Osteocyte (in vitro differentiated cells): ENCODE measurements around the gene SLC41A3. TPM values are rescaled to one million over a fixed set of nuclear protein-coding genes. Genes with fewer than 3 reads are reported as not detected.

ENCODE experiments used
- DNase-seq: peaks from one replicate; pipeline ENCODE4 v3.0.0; 2021; ENCODE audit warnings: mixed read lengths; ENCODE audit not compliant: unreplicated experiment; ENCODE audit errors: extremely low spot score
- H3K27ac Mint-ChIP-seq: one replicate; pipeline ENCODE4 v1.8.0; 2021; ENCODE audit warnings: mild to moderate bottlenecking, mixed read lengths; ENCODE audit not compliant: unreplicated experiment
- H3K27me3 Mint-ChIP-seq: one replicate; pipeline ENCODE4 v1.8.0; 2021; ENCODE audit warnings: mixed read lengths; ENCODE audit not compliant: unreplicated experiment
- H3K36me3 Mint-ChIP-seq: one replicate; pipeline ENCODE4 v1.8.0; 2021; ENCODE audit warnings: mixed read lengths; ENCODE audit not compliant: unreplicated experiment
- H3K4me1 Mint-ChIP-seq: one replicate; pipeline ENCODE4 v1.8.0; 2021; ENCODE audit warnings: mixed read lengths; ENCODE audit not compliant: unreplicated experiment
- H3K4me3 Mint-ChIP-seq: one replicate; pipeline ENCODE4 v1.8.0; 2021; ENCODE audit warnings: mild to moderate bottlenecking, moderate library complexity, mixed read lengths; ENCODE audit not compliant: unreplicated experiment
- H3K9me3 Mint-ChIP-seq: one replicate; pipeline ENCODE4 v1.8.0; 2021; ENCODE audit warnings: mixed read lengths; ENCODE audit not compliant: unreplicated experiment
- total RNA-seq: library from RNA; stranded (reverse); gene quantifications from 2 replicates; pipeline ENCODE4 v1.2.1, GENCODE V29; 2021
- TF ChIP-seq, protein P1 (sequence below): fragments of 200-600 bp; sonication (generic); IDR thresholded peaks from 2 replicates; pipeline ENCODE4 v1.5.0; 2021; ENCODE audit warnings: antibody characterized with exemption, mild to moderate bottlenecking, moderate library complexity

The SLC41A3 gene
- total RNA-seq, 1 donor from 2014 or later: 80.6 TPM

DNA sequence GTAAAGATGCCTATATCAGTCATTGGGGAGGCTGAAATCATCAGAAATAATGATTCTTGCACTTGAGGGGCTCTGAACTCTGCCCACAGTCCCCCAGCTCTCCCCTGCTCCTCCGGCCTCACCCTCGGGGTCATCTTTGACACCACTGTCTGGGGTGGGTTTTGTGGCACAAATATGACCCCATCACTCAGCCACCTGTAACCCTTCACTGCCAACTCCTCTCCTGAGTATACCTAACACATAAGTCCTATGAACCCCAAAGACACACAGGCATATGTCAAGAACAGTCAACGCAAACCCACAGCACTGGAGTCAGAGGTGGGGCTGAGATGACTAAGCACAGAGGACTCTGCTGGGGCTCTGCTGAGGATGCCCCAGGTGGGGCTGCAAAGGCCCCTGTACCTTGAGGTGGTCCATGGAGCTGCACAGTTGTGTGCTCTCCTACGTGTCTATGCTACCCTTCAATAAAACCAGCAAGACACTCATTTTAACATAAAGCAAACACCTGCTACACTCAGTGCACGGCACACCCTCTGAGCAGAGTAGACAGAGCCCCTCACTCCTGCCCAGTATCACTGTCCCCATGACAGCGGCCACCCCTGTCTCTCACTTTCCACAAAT is 29.9 kb downstream of the SLC41A3 start:
- Mint-ChIP-seq H3K27ac (no peak overlapping the region), H3K9me3 (no peaks in the 10 kb centered on the region), H3K4me1 (peaks cover 26% of the 10 kb centered on the region), H3K27me3 (no peaks in the 10 kb centered on the region), H3K4me3 (no peak overlapping the region), H3K36me3 (no peaks in the 10 kb centered on the region)
- TF ChIP-seq, protein P1, sequence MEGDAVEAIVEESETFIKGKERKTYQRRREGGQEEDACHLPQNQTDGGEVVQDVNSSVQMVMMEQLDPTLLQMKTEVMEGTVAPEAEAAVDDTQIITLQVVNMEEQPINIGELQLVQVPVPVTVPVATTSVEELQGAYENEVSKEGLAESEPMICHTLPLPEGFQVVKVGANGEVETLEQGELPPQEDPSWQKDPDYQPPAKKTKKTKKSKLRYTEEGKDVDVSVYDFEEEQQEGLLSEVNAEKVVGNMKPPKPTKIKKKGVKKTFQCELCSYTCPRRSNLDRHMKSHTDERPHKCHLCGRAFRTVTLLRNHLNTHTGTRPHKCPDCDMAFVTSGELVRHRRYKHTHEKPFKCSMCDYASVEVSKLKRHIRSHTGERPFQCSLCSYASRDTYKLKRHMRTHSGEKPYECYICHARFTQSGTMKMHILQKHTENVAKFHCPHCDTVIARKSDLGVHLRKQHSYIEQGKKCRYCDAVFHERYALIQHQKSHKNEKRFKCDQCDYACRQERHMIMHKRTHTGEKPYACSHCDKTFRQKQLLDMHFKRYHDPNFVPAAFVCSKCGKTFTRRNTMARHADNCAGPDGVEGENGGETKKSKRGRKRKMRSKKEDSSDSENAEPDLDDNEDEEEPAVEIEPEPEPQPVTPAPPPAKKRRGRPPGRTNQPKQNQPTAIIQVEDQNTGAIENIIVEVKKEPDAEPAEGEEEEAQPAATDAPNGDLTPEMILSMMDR: no peak
- DNase-seq: peak; percentile 56

GRCh38 chr3:126053513-126053912 is 30.4 kb downstream of the SLC41A3 start:
- H3K9me3 Mint-ChIP-seq: no peaks in the 10 kb centered on the region
- peaks cover 3% of the 10 kb centered on the region for H3K36me3 Mint-ChIP-seq
- peak; percentile 32 for DNase-seq
- no peaks in the 10 kb centered on the region for H3K27me3 Mint-ChIP-seq
- H3K4me3 Mint-ChIP-seq: no peak overlapping the region
- no peak overlapping the region for H3K27ac Mint-ChIP-seq
- TF ChIP-seq, protein P1: no peak
- H3K4me1 Mint-ChIP-seq: peaks cover 21% of the 10 kb centered on the region

DNA sequence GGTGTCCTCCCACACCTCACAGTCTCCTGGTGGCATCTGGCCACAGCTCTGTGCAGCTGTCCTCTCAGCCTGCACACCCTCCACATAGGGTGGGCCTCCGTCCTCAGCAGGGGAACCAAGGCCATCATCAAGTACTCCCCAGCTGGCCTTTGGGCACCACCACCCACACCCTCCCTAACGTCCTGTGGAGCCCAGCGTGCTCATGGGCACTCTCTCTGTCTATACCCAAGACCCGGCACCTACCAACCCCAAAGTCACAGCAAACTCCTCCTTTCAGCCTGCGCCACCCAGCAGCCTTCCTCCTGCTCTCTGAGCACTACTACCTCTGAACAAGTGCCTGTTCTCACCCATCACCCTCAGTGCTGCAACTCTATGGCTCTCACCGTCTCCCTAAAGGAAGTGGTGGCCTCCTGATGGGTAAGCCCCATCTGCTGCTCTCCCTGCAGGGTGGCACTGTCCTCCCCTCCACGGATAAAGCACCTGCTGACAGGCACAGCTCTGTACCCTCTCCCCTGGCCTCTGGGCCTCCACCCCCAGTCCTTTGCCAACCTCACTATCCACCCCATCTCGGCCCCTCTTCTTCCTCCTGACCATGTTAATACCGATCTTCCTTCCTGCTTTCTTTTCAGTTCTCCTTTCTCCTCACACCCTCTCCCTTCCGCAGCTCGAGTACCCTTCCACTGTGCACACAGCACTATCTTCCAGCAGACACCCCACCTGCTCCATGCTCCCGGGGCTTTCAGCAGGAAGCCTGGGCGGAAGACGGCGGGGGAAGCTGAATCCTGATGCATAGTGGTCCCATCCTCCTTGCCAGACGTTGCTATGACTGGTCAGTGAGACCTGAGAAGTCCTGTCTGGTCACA is 31.5 kb downstream of the SLC41A3 start:
- H3K4me3 Mint-ChIP-seq: no peak overlapping the region
- H3K27ac Mint-ChIP-seq: no peak overlapping the region
- H3K36me3 Mint-ChIP-seq: peaks cover 4% of the 10 kb centered on the region
- DNase-seq: peak; percentile 60
- TF ChIP-seq, protein P1: no peak
- peaks cover 2% of the 10 kb centered on the region for H3K9me3 Mint-ChIP-seq
- H3K27me3 Mint-ChIP-seq: no peaks in the 10 kb centered on the region
- peaks cover 11% of the 10 kb centered on the region for H3K4me1 Mint-ChIP-seq

DNA sequence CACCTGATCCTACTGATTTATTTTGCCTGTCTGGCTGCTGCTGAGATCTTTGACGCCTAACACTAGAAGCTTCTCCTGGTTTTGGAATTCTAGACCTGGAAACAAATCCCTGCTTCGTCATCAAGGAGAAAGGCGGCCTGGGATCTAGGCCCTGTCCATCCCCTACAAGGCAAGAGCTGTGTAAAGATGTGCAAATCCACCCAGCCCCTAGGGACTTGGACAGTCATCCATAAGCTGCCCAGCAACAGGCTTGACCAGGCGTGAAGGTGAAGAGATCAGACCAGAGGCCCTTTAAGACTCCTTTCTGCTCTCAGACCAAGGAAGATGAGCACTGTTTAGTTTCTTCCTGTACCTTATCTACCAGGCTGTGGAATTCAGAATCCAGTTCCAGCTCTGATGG is 32.2 kb downstream of the SLC41A3 start:
- Mint-ChIP-seq H3K4me3 (no peak overlapping the region), H3K9me3 (peaks cover 4% of the 10 kb centered on the region), H3K27ac (no peak overlapping the region), H3K27me3 (no peaks in the 10 kb centered on the region), H3K4me1 (peaks cover 4% of the 10 kb centered on the region), H3K36me3 (peaks cover 6% of the 10 kb centered on the region)
- TF ChIP-seq, protein P1: no peak
- DNase-seq: no peak

- Mint-ChIP-seq H3K9me3 (peaks cover 7% of the 10 kb centered on the region), H3K4me1 (no peaks in the 10 kb centered on the region), H3K27ac (no peak overlapping the region), H3K27me3 (no peaks in the 10 kb centered on the region), H3K36me3 (peaks cover 8% of the 10 kb centered on the region), H3K4me3 (no peak overlapping the region)
- DNase-seq: no peak
- TF ChIP-seq, protein P1: no peak
Observed at GRCh38 chr3:126051234-126051633, 32.7 kb downstream of the SLC41A3 start.
